ENCODE results near the gene C1orf116.

The C1orf116 gene

GRCh38 chr1:207009182-207009850 lies 23.2 kb downstream of the C1orf116 start:
- Mint-ChIP-seq H3K4me3 (no peak overlapping the region), H3K4me1 (ENCODE audit: low read depth) (no peaks in the 10 kb centered on the region), H3K36me3 (ENCODE audit: low read depth) (no peaks in the 10 kb centered on the region), H3K27me3 (peaks cover 21% of the 10 kb centered on the region), H3K27ac (no peak overlapping the region), H3K9me3 (no peaks in the 10 kb centered on the region)

- Mint-ChIP-seq H3K27ac (no peak overlapping the region), H3K4me1 (ENCODE audit: low read depth) (no peaks in the 10 kb centered on the region), H3K4me3 (no peak overlapping the region), H3K9me3 (no peaks in the 10 kb centered on the region), H3K27me3 (peaks cover 16% of the 10 kb centered on the region), H3K36me3 (ENCODE audit: low read depth) (no peaks in the 10 kb centered on the region)
These were observed 25.1 kb downstream of the C1orf116 start for GRCh38 chr1:207007352-207008033.

GRCh38 chr1:207006914-207007313 lies 25.6 kb downstream of the C1orf116 start:
- H3K4me1 Mint-ChIP-seq (ENCODE audit: low read depth) = no peaks in the 10 kb centered on the region
- H3K27ac Mint-ChIP-seq = no peak overlapping the region
- no peak overlapping the region for H3K4me3 Mint-ChIP-seq
- no peaks in the 10 kb centered on the region for H3K36me3 Mint-ChIP-seq (ENCODE audit: low read depth)
- H3K9me3 Mint-ChIP-seq = no peaks in the 10 kb centered on the region
- H3K27me3 Mint-ChIP-seq = peaks cover 10% of the 10 kb centered on the region

- no peaks in the 10 kb centered on the region for H3K36me3 Mint-ChIP-seq (ENCODE audit: low read depth)
- peaks cover 7% of the 10 kb centered on the region for H3K27me3 Mint-ChIP-seq
- no peak overlapping the region for H3K27ac Mint-ChIP-seq
- no peak overlapping the region for H3K4me3 Mint-ChIP-seq
- no peaks in the 10 kb centered on the region for H3K9me3 Mint-ChIP-seq
- H3K4me1 Mint-ChIP-seq (ENCODE audit: low read depth) = no peaks in the 10 kb centered on the region
These were observed 26.5 kb downstream of the C1orf116 start for GRCh38 chr1:207006083-207006482.

GRCh38 chr1:207004931-207005830 lies 27.4 kb downstream of the C1orf116 start:
- Mint-ChIP-seq H3K36me3 (ENCODE audit: low read depth) (no peaks in the 10 kb centered on the region), H3K27ac (no peak overlapping the region), H3K9me3 (no peaks in the 10 kb centered on the region), H3K27me3 (peaks cover 7% of the 10 kb centered on the region), H3K4me3 (no peak overlapping the region), H3K4me1 (ENCODE audit: low read depth) (no peaks in the 10 kb centered on the region)

GRCh38 chr1:207003210-207003609 lies 29.3 kb downstream of the C1orf116 start:
- Mint-ChIP-seq H3K4me1 (ENCODE audit: low read depth) (no peaks in the 10 kb centered on the region), H3K27me3 (peaks cover 7% of the 10 kb centered on the region), H3K4me3 (no peak overlapping the region), H3K27ac (no peak overlapping the region), H3K9me3 (no peaks in the 10 kb centered on the region), H3K36me3 (ENCODE audit: low read depth) (no peaks in the 10 kb centered on the region)

- H3K36me3 Mint-ChIP-seq (ENCODE audit: low read depth) = no peaks in the 10 kb centered on the region
- no peak overlapping the region for H3K4me3 Mint-ChIP-seq
- H3K9me3 Mint-ChIP-seq = no peaks in the 10 kb centered on the region
- peaks cover 7% of the 10 kb centered on the region for H3K27me3 Mint-ChIP-seq
- no peaks in the 10 kb centered on the region for H3K4me1 Mint-ChIP-seq (ENCODE audit: low read depth)
- H3K27ac Mint-ChIP-seq = no peak overlapping the region
These were observed 29.8 kb downstream of the C1orf116 start for GRCh38 chr1:207002724-207003146.

GRCh38 chr1:207001492-207002245 lies 30.9 kb downstream of the C1orf116 start:
- Mint-ChIP-seq H3K9me3 (no peaks in the 10 kb centered on the region), H3K27me3 (peaks cover 3% of the 10 kb centered on the region), H3K4me1 (ENCODE audit: low read depth) (no peaks in the 10 kb centered on the region), H3K4me3 (no peak overlapping the region), H3K36me3 (ENCODE audit: low read depth) (no peaks in the 10 kb centered on the region), H3K27ac (no peak overlapping the region)

- Mint-ChIP-seq H3K27me3 (peaks cover 3% of the 10 kb centered on the region), H3K36me3 (ENCODE audit: low read depth) (no peaks in the 10 kb centered on the region), H3K27ac (no peak overlapping the region), H3K4me1 (ENCODE audit: low read depth) (no peaks in the 10 kb centered on the region), H3K4me3 (no peak overlapping the region), H3K9me3 (no peaks in the 10 kb centered on the region)
These were observed 31.8 kb downstream of the C1orf116 start for GRCh38 chr1:207000651-207001291.

- H3K36me3 Mint-ChIP-seq (ENCODE audit: low read depth) = no peaks in the 10 kb centered on the region
- no peaks in the 10 kb centered on the region for H3K9me3 Mint-ChIP-seq
- H3K27me3 Mint-ChIP-seq = peaks cover 5% of the 10 kb centered on the region
- no peak overlapping the region for H3K4me3 Mint-ChIP-seq
- no peaks in the 10 kb centered on the region for H3K4me1 Mint-ChIP-seq (ENCODE audit: low read depth)
- H3K27ac Mint-ChIP-seq = no peak overlapping the region
These were observed 33.7 kb downstream of the C1orf116 start for GRCh38 chr1:206998816-206999215.

GRCh38 chr1:206992790-206993189 lies 39.8 kb downstream of the C1orf116 start:
- Mint-ChIP-seq H3K27me3 (peaks cover 33% of the 10 kb centered on the region), H3K27ac (no peak overlapping the region), H3K9me3 (no peaks in the 10 kb centered on the region), H3K4me3 (no peak overlapping the region), H3K36me3 (ENCODE audit: low read depth) (no peaks in the 10 kb centered on the region), H3K4me1 (ENCODE audit: low read depth) (no peaks in the 10 kb centered on the region)

GRCh38 chr1:206987873-206988272 lies 44.7 kb downstream of the C1orf116 start:
- Mint-ChIP-seq H3K4me1 (ENCODE audit: low read depth) (no peaks in the 10 kb centered on the region), H3K4me3 (no peak overlapping the region), H3K27ac (no peak overlapping the region), H3K27me3 (peaks cover 31% of the 10 kb centered on the region), H3K9me3 (no peaks in the 10 kb centered on the region), H3K36me3 (ENCODE audit: low read depth) (no peaks in the 10 kb centered on the region)

- Mint-ChIP-seq H3K9me3 (no peaks in the 10 kb centered on the region), H3K27me3 (peaks cover 23% of the 10 kb centered on the region), H3K27ac (no peak overlapping the region), H3K4me1 (ENCODE audit: low read depth) (no peaks in the 10 kb centered on the region), H3K36me3 (ENCODE audit: low read depth) (no peaks in the 10 kb centered on the region), H3K4me3 (no peak overlapping the region)
These were observed 45.7 kb downstream of the C1orf116 start for GRCh38 chr1:206986885-206987284.

GRCh38 chr1:206986402-206986801 lies 46.2 kb downstream of the C1orf116 start:
- Mint-ChIP-seq H3K4me3 (no peak overlapping the region), H3K27me3 (peaks cover 20% of the 10 kb centered on the region)

More at GRCh38 chr1:206986402-206986801, 46.2 kb downstream of the C1orf116 start:
- Mint-ChIP-seq H3K4me1 (ENCODE audit: low read depth) (no peaks in the 10 kb centered on the region), H3K9me3 (no peaks in the 10 kb centered on the region), H3K36me3 (ENCODE audit: low read depth) (no peaks in the 10 kb centered on the region), H3K27ac (no peak overlapping the region)
